Kidney epithelial cell (primary cell): Measurements from ENCODE around the gene PARP8. TPM values are rescaled to one million over a fixed set of nuclear protein-coding genes. Genes with fewer than 3 reads are reported as not detected.

Source experiments
- DNase-seq: peaks from one replicate; pipeline ENCODE4 v3.0.0-alpha.2; 2010; ENCODE audit warnings: low read depth
- H3K27me3 ChIP-seq: 2 replicates; pipeline ENCODE4 v1.6.0; 2011; ENCODE audit warnings: low read length; ENCODE audit not compliant: control insufficient read depth, insufficient read depth
- H3K36me3 ChIP-seq: 2 replicates; pipeline ENCODE4 v1.5.1; 2011; ENCODE audit warnings: low read length; ENCODE audit not compliant: control insufficient read depth, insufficient read depth
- H3K4me3 ChIP-seq: 2 replicates; pipeline ENCODE4 v1.5.1; 2011; ENCODE audit warnings: low read depth, mild to moderate bottlenecking, control low read depth, low read length
- total RNA-seq: library from RNA; depleted of rRNA; stranded (reverse); fragments of >200 nt; gene quantifications from 2 replicates; pipeline ENCODE4 v1.2.3, GENCODE V29; 2015
- TF ChIP-seq, protein P1 (sequence below): IDR thresholded peaks from 2 replicates; pipeline ENCODE4 v1.5.1; 2011; ENCODE audit warnings: mild to moderate bottlenecking, moderate library complexity, low read length, control low read depth, inconsistent platforms; ENCODE audit not compliant: insufficient read depth, poor library complexity, severe bottlenecking

Gene PARP8
- total RNA-seq, 1 donor from 2014 or later, result 29.7 TPM

DNA sequence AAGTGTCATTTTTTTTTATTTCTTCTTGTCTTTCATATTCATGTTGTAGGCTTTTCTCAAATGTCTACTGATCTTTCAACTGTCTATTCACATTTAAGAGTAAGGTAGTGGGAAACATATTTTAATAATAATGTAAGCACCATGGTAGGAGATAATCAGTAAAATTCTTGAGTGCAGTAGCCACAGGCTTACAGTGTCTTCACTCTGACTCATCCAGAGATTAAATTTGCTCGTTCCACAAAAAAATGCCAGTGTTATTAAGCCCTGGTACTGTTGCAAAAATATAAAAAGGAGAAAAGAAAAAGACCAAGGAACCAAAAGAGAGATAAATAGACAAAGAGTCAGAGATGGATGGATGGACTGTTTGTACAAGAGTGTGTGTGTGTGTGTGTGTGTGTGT lies 43.0 kb downstream of the PARP8 start:
- Histone ChIP-seq H3K4me3 (no peak overlapping the region), H3K27me3 (no peaks in the 10 kb centered on the region), H3K36me3 (no peaks in the 10 kb centered on the region)
- TF ChIP-seq, protein P1, sequence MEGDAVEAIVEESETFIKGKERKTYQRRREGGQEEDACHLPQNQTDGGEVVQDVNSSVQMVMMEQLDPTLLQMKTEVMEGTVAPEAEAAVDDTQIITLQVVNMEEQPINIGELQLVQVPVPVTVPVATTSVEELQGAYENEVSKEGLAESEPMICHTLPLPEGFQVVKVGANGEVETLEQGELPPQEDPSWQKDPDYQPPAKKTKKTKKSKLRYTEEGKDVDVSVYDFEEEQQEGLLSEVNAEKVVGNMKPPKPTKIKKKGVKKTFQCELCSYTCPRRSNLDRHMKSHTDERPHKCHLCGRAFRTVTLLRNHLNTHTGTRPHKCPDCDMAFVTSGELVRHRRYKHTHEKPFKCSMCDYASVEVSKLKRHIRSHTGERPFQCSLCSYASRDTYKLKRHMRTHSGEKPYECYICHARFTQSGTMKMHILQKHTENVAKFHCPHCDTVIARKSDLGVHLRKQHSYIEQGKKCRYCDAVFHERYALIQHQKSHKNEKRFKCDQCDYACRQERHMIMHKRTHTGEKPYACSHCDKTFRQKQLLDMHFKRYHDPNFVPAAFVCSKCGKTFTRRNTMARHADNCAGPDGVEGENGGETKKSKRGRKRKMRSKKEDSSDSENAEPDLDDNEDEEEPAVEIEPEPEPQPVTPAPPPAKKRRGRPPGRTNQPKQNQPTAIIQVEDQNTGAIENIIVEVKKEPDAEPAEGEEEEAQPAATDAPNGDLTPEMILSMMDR, result no peak
- DNase-seq, result no peak

DNA sequence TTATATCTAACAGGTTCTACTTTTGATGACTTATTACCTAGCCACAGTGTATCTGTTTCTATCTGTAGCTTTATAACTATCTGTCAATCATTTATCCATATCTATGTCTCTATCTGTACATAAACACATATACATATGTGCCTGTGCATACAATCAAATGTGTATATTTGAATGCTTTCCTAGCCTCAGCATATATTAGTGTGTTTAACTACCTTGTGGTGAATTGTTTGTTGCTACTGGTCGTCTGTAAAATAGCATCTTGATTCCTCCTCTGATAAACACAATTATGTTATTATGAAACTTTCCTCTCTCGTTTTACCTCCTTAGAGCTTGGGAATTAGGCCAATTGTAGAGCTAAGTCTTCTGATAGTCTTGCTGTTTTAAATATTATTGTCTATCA lies 44.4 kb downstream of the PARP8 start:
- Histone ChIP-seq H3K36me3 (no peaks in the 10 kb centered on the region), H3K27me3 (no peaks in the 10 kb centered on the region), H3K4me3 (no peak overlapping the region)
- TF ChIP-seq, protein P1, result no peak
- no peak for DNase-seq

DNA sequence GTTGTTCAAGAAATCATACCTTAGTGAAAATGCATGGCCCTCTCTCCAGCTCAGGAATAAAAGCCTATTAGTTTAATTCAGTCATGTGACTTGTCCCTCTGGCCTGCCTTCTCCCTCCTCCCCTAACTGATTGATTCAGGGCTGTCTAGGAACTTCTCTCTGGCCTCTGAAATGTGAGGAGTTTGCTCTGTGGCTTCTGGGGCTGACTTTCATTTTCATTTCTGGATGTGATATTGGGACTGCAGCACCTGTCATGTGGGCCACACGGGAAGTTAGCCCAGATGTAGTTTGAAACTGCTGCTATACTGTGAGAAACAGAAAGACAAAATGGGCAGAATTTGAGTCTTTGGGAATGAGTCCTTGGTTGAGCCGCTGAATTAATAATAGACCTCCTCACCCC lies 44.8 kb downstream of the PARP8 start:
- H3K4me3 ChIP-seq, result no peak overlapping the region
- H3K27me3 ChIP-seq, result no peaks in the 10 kb centered on the region
- TF ChIP-seq, protein P1, result no peak
- H3K36me3 ChIP-seq, result no peaks in the 10 kb centered on the region
- DNase-seq, result no peak

DNA sequence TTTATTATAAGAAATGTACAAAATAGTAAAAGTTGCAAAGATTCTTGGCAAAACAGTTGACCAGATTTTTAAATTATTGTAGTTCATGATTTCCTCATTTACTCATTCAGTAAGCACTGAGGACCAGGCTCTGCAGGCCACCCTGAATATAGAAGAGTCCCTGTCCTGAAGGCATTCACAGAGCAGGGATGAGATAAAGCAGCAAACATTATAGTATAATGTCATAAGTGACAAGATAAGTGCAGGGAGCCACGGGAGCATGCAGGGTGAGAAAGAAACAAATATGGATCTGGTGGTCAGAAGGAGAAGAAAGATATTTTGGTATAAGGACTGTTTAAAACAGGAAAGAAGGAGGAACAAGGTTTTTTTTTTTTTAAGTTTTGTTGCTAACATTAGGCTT lies 46.0 kb downstream of the PARP8 start:
- DNase-seq, result no peak
- Histone ChIP-seq H3K4me3 (no peak overlapping the region), H3K27me3 (no peaks in the 10 kb centered on the region), H3K36me3 (no peaks in the 10 kb centered on the region)
- TF ChIP-seq, protein P1, result no peak

DNA sequence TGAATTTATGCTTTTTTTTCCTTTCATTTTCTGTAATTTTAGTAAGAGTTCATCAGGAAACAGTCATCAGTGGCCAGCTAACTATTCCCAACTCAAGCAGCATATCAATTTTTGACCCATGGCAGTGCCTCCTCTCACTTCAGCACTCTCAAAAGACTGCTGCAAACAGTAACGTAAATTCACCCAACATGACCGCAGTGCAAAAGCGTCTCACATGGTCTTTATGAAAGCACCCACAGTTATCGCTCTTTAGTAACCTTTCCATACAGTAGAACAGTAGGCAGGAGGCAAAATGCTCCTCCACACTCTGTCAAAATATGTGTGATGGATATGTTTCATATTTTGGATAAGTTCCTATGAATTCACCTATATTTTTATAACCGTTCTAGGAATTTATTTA lies 48.6 kb downstream of the PARP8 start:
- Histone ChIP-seq H3K36me3 (no peaks in the 10 kb centered on the region), H3K4me3 (no peak overlapping the region), H3K27me3 (no peaks in the 10 kb centered on the region)
- DNase-seq, result no peak
- TF ChIP-seq, protein P1, result no peak

DNA sequence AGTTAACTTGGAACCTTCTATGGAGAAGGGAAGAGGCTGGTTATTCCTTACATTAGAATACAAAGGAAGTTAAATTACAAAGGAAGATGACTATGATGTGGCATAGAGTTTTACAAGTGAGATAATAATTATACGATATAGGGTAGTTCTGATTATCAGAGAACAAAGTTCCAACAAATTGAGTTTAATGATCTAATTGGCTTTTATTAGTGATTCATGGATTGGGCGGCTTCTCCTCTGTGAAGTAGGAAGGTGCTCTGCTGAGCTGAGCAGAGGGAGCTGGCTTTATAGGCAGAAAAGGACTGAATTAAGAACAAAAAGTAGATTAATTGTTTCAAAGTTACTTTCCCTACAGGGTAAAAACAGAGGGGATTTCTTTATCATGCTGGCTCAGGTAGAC lies 49.7 kb downstream of the PARP8 start:
- Histone ChIP-seq H3K27me3 (no peaks in the 10 kb centered on the region), H3K4me3 (no peak overlapping the region), H3K36me3 (no peaks in the 10 kb centered on the region)
- DNase-seq, result no peak
- TF ChIP-seq, protein P1, result no peak
